Measurements from ENCODE around the gene RNF187. TPM values are rescaled to one million over a fixed set of nuclear protein-coding genes. Genes with fewer than 3 reads are reported as not detected.
"Not testable (repeated sequence)": the region's sequence is repeated elsewhere in the genome, so short reads cannot be mapped to it uniquely, and the experiment has no call there.

RNF187 gene
- total RNA-seq, 4 donors from 2014 or later, result 22.5 to 62.6 (median 61.0) TPM

GRCh38 chr1:228500901-228501871, 14.0 kb downstream of the RNF187 start:
- H3K27ac ChIP-seq (replicated peaks in 1 of 4), result no peak overlapping the region
- DNase-seq (ENCODE audit: extremely low spot score), result peak; percentile 96
- 24% methylated on average over 22 of the region's 23 CpGs for WGBS
- H3K4me3 ChIP-seq, result peak overlapping the region; percentile 14 to 49 (median 20)
- H3K4me1 ChIP-seq, result peaks cover 4 to 14% (median 10%) of the 10 kb centered on the region in 4 donors
- H3K27me3 ChIP-seq, result no peaks in the 10 kb centered on the region
- TF ChIP-seq, protein P1, sequence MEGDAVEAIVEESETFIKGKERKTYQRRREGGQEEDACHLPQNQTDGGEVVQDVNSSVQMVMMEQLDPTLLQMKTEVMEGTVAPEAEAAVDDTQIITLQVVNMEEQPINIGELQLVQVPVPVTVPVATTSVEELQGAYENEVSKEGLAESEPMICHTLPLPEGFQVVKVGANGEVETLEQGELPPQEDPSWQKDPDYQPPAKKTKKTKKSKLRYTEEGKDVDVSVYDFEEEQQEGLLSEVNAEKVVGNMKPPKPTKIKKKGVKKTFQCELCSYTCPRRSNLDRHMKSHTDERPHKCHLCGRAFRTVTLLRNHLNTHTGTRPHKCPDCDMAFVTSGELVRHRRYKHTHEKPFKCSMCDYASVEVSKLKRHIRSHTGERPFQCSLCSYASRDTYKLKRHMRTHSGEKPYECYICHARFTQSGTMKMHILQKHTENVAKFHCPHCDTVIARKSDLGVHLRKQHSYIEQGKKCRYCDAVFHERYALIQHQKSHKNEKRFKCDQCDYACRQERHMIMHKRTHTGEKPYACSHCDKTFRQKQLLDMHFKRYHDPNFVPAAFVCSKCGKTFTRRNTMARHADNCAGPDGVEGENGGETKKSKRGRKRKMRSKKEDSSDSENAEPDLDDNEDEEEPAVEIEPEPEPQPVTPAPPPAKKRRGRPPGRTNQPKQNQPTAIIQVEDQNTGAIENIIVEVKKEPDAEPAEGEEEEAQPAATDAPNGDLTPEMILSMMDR (IDR thresholded peaks at IDR 0.05), result peak; percentile 82 to 96 (median 84)
- TF ChIP-seq POLR2AphosphoS5 (IDR thresholded peaks at IDR 0.05) (peak in 1 of 2 donors; percentile 8), POLR2A (IDR thresholded peaks at IDR 0.05; ENCODE audit: low read depth) (no peak)
- no peaks in the 10 kb centered on the region for H3K9me3 ChIP-seq
- H3K36me3 ChIP-seq, result peaks cover 0 to 14% (median 9%) of the 10 kb centered on the region in 4 donors
- intact Hi-C loops (cut with DNase I), result no loop called here

DNA sequence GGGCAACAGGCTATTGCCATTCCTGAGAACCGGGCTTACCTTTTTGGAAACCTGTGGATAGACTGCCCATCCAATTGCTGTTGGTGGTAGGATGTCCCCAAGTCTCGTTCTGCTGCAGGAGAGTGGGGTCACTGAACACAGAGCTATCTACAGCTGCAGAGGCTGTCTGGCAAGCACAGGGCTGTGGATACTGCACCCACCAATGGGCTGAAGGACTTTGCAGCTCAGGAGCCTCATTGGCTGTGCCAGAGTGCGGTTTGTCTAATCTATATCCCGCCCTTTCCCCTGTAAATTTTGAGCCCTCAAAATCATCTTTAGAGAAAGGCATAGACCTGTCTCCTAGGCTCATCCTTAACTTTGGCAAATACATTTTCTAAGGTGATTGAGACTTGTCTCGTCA, 15.3 kb downstream of the RNF187 start:
- Histone ChIP-seq H3K4me3 (no peak overlapping the region), H3K36me3 (peaks cover 0 to 6% (median 4%) of the 10 kb centered on the region in 4 donors), H3K9me3 (no peaks in the 10 kb centered on the region), H3K4me1 (peaks cover 4 to 14% (median 10%) of the 10 kb centered on the region in 4 donors), H3K27me3 (peaks cover 0 to 5% (median 0%) of the 10 kb centered on the region in 4 donors), H3K27ac (replicated peaks in 1 of 4) (no peak overlapping the region)
- DNase-seq (ENCODE audit: extremely low spot score), result no peak
- TF ChIP-seq POLR2AphosphoS5 (IDR thresholded peaks at IDR 0.05), result no peak
- TF ChIP-seq, protein P1 (IDR thresholded peaks at IDR 0.05), result no peak
- TF ChIP-seq EP300 (IDR thresholded peaks at IDR 0.05), result no peak
- TF ChIP-seq POLR2A (IDR thresholded peaks at IDR 0.05; ENCODE audit: low read depth), result no peak
- 74% methylated on average over 5 of the region's 5 CpGs for WGBS
- intact Hi-C loops (cut with DNase I), result no loop called here

- H3K27ac ChIP-seq (replicated peaks in 1 of 4); DNase-seq (ENCODE audit: extremely low spot score); H3K4me3 ChIP-seq; H3K4me1 ChIP-seq; H3K36me3 ChIP-seq; intact Hi-C loops (cut with DNase I); H3K9me3 ChIP-seq: not testable (repeated sequence)
- H3K27me3 ChIP-seq, result peaks cover 0 to 34% (median 0%) of the 10 kb centered on the region in 4 donors
- 76% methylated on average over 9 of the region's 11 CpGs for WGBS
Measured at GRCh38 chr1:228505944-228506343, 18.8 kb downstream of the RNF187 start.

GRCh38 chr1:228507961-228508652, 20.9 kb downstream of the RNF187 start:
- intact Hi-C loops (cut with DNase I), result no loop called here
- Histone ChIP-seq H3K9me3 (peaks cover 0 to 6% (median 0%) of the 10 kb centered on the region in 4 donors), H3K27ac (replicated peaks in 1 of 4) (no peak overlapping the region), H3K4me1 (no peaks in the 10 kb centered on the region), H3K4me3 (no peak overlapping the region), H3K36me3 (no peaks in the 10 kb centered on the region), H3K27me3 (peaks cover 0 to 52% (median 0%) of the 10 kb centered on the region in 4 donors)
- DNase-seq (ENCODE audit: extremely low spot score), result no peak
- TF ChIP-seq POLR2A (IDR thresholded peaks at IDR 0.05; ENCODE audit: low read depth) (no peak), POLR2AphosphoS5 (IDR thresholded peaks at IDR 0.05) (no peak), EP300 (IDR thresholded peaks at IDR 0.05) (no peak)
- TF ChIP-seq, protein P1 (IDR thresholded peaks at IDR 0.05), result no peak
- WGBS, result 77% methylated on average over 7 of the region's 9 CpGs

GRCh38 chr1:228508840-228509415, 21.7 kb downstream of the RNF187 start:
- H3K27me3 ChIP-seq, result peaks cover 0 to 60% (median 0%) of the 10 kb centered on the region in 4 donors
- H3K9me3 ChIP-seq, result peaks cover 0 to 6% (median 0%) of the 10 kb centered on the region in 4 donors
- intact Hi-C loops (cut with DNase I), result no loop called here
- no peaks in the 10 kb centered on the region for H3K4me1 ChIP-seq
- H3K36me3 ChIP-seq, result no peaks in the 10 kb centered on the region
- H3K4me3 ChIP-seq, result no peak overlapping the region
- H3K27ac ChIP-seq (replicated peaks in 1 of 4), result no peak overlapping the region
- 80% methylated on average over 6 of the region's 6 CpGs for WGBS
- DNase-seq (ENCODE audit: extremely low spot score), result no peak
- no peak for TF ChIP-seq POLR2A (IDR thresholded peaks at IDR 0.05; ENCODE audit: low read depth)
- no peak for TF ChIP-seq EP300 (IDR thresholded peaks at IDR 0.05)
- TF ChIP-seq POLR2AphosphoS5 (IDR thresholded peaks at IDR 0.05), result no peak
- TF ChIP-seq, protein P1 (IDR thresholded peaks at IDR 0.05), result no peak

Measured in esophagus muscularis mucosa (tissue), 4 donors.